Activated CD4-positive, CD25-positive, alpha-beta regulatory T cell treated with anti-CD3 and anti-CD28 coated beads, Interleukin-2, amount 50 U/mL, for 72 hours (primary cell): ENCODE measurements around the gene RTP3.

Experiments
- DNase-seq: peaks from one replicate; pipeline ENCODE4 v3.0.0; 2021

Gene RTP3

GRCh38 chr3:46497556-46498265 lies at the start of gene RTP3:
TSS of gene RTP3 (plus strand) at chr3:46497976. CDS start at chr3:46498063, 87 bp downstream.
- no peak for DNase-seq

- no peak for DNase-seq
These were observed 49.1 kb upstream of the RTP3 start for GRCh38 chr3:46448721-46449120.

- DNase-seq: no peak
These were observed 47.8 kb upstream of the RTP3 start for GRCh38 chr3:46449755-46450552.

- no peak for DNase-seq
These were observed 44.1 kb upstream of the RTP3 start for GRCh38 chr3:46453526-46454208.

DNA sequence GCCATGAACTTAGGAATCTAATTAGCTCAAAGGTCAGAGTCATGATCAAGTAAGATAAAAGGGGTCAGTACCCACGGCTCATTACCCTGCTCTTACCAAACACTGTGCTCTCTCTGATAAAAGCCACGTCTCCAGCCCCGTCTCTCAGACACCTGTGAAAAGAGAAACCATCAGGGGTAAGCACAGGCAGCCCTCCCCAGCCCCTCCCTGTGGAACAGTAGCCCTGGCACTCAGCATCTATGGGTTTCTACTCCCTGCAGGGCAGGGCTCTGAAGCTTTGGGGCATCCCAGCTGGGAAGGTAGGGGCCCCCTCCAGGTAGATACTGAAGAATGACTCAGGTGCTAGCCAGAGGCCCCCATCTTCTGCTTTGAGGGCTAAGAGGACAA lies 43.6 kb upstream of the RTP3 start:
- DNase-seq: no peak

GRCh38 chr3:46454606-46455005 lies 43.2 kb upstream of the RTP3 start:
- DNase-seq: no peak

DNA sequence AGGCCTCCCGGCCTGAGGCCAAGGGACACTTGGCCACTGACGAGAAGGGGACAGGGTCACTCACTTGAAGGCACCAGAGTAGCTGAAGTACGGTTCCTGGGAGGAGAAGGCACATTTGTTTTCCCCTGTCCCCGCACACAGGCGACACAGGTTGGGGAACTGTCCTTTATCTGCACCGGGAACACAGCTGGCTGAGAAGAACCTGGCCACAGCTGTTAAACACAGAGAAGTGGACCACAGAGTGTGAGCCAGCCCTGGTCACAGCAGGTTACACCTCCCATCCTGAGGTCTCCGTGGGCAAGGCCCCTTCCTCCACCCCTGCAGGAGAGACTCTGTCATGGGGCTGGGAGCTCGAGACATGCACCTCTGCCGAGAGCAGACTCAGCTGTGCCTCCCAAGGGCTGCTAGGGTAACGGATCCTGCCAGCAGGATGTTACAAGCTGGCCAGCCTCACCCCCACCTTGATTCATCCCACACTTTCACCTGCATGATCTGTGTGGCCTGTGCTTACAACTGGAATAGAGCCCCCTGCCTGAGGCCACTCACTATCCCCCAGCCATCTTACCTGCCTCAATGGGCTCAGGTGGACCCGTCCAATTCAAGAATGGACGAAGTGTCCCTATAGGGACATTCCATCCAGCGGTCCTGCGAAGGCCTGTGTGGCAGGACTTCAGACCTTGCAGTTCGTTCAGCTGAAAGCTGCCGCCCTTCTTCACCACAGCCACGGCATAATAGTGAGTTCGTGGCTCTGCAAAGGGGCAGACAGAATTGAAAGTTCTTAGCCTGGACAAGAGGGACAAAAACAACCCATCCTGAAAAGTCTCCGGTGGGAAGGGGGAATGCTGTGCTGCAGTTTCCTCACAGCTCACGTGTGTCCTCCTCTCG lies 42.3 kb upstream of the RTP3 start:
- no peak for DNase-seq

GRCh38 chr3:46456118-46456517 lies 41.7 kb upstream of the RTP3 start:
- no peak for DNase-seq

- DNase-seq: no peak
These were observed 37.7 kb upstream of the RTP3 start for GRCh38 chr3:46460051-46460450.

DNA sequence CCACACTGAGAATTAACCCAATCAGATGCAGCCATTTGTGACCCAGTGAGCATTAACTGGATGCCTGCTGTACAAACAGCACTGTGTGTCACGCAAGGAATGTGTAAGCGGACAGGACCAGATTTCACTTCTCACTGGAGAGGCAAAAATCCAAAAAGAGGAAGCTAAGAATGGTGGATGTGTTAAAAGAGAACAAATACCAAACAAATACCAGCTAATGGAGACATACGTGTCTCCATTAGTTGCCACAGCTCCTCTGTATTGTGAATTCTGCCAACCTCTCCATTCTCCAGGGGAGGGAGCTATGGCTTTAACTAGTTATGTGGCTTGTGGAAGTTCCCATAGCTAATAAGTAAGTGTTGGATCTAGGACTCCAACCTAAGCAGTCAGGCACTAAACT lies 35.7 kb upstream of the RTP3 start:
- no peak for DNase-seq

GRCh38 chr3:46462511-46462910 lies 35.3 kb upstream of the RTP3 start:
- DNase-seq: no peak

GRCh38 chr3:46463120-46463867 lies 34.5 kb upstream of the RTP3 start:
- no peak for DNase-seq

DNA sequence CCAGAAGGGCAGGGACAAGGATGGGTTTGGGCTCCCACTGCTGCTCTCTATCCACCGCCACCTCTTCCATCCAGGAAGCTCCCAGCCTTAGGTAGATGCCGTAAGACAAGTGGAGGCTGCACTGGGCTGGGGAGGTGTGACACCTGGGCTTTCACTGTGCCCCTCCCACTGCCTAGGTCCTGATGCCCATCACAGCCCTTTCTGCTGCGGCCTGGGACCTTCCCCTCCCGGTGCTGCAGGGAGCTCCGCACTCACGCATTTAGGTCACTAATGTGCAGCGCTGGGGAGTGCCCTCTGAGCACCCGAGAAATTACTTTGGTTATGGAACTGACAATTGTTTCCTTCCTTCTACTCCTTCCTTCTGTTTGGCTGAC lies 33.9 kb upstream of the RTP3 start:
- DNase-seq: no peak

DNA sequence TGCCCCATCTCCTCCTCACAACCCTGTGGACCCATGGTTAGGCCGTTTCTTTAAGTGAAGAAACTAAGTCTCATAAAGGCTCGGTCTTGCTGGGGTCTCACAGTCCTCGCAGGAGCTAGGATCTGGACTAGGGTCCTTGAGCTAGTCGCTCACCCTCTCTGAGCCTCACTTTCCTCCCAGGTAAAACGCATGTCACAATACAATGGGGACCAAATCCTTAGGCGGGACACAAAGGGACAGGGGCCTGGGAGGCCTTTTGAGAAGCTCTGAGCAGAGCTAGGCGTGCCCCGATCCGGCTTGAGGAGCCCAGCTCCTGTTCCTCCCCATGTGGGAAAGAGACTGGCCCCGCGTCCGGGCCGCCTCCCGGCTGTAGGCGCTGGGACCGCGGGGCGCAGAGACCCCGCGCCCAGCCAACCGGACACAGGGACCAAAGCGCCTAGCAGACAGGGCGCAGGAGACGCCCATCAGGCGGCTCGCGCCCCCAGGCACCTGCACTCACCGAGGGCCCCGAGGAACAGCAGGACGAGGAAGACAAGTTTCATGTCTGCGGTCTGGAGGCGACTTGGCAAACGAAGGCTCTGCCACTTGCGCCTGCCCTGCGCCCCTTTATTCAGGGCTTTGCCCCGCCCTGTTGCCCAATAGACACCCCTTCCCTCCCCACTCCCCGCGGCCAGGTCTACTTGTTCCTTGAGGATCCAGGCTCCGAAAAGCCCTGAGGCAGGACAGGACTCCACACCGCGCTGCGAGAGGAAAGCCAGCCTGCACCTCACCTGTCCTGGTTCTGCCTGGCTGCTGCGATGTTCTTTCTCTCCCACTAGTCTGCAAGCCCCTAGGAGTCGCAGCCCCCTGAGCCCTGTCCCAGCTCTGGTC lies 33.2 kb upstream of the RTP3 start, which contains the start of gene LTF:
TSS of gene LTF (minus strand) at position 580 of the 870 bp plus-strand sequence. CDS start at position 542, 38 bp downstream.
- no peak for DNase-seq

DNA sequence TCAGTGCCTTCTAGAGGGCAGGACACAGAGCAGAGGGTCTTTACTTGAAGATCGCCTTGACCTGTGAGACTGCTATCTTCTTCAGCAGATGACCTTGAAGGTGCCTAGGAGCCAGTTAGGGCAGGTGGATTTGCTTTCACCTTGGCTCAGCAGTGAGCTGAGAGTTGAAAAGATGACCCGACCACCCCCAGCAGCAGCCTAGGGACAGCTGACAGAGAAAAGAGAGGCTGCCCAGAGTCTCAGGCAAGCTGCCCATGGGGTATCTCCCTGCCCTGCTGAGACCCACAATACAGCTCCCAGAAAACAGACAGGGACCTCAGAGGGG lies 32.6 kb upstream of the RTP3 start:
- no peak for DNase-seq

DNA sequence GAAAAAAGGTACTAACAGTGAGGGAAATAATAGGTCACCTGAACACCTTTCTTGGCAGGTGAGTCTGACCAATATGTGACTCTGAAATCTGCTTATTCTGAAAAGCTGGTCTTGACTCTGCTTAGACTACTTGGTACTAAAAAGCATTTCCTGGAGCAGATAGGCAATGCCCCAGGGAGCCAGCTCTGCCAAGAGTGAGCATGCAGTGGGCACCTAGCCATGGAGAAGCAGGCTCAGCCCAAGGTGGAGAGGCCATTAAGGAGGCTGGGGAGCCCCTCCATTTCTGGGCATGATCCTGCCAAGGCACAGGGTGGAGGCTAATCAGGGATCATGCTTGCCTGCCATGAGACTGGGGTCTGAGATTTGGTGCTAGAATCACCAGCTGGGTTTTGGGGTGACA lies 31.5 kb upstream of the RTP3 start:
- DNase-seq: no peak

DNA sequence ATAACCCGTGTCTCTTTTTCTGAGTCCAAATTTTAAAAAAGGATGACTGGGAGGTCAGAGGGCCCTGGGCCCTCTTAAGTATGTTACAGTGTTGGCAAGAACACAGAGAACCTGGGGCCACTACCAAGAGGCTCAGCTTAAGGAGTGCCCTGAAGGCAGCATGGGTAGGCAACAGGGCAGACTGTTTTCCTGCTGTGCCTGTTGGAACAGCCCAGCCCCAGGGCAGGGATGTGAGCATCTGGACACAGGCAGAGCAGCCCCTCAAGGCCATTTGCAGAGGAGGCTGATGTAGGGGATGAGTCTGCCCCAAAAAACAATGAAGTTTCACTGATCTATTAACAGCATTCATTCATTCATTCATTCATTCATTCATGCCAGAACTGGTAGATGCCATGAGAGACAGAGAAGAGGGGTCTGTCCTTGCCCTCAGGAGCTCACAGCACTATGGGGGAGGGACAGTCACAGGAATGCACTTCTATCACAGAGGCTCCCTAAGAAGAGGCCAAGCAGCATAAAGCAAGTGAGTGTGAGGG lies 30.8 kb upstream of the RTP3 start:
- no peak for DNase-seq

DNA sequence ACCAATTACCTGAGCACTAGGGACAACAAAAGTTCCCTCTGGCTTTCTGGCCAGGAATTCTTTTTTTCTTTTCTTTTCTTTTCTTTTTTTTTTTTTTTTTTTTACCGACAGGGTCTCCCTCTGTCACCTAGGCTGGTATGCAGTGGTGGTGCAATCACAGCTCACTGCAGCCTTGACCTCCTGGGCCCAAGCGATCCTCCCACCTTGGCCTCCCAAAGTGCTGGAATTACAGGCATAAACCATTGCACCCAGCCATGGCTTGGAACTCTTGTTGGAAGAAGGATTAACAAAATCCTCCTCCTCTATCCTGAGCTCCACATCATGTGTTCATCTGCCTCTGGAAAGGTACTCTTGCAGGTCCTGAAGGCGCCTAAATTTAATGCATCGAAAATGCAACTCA lies 30.2 kb upstream of the RTP3 start:
- no peak for DNase-seq

DNA sequence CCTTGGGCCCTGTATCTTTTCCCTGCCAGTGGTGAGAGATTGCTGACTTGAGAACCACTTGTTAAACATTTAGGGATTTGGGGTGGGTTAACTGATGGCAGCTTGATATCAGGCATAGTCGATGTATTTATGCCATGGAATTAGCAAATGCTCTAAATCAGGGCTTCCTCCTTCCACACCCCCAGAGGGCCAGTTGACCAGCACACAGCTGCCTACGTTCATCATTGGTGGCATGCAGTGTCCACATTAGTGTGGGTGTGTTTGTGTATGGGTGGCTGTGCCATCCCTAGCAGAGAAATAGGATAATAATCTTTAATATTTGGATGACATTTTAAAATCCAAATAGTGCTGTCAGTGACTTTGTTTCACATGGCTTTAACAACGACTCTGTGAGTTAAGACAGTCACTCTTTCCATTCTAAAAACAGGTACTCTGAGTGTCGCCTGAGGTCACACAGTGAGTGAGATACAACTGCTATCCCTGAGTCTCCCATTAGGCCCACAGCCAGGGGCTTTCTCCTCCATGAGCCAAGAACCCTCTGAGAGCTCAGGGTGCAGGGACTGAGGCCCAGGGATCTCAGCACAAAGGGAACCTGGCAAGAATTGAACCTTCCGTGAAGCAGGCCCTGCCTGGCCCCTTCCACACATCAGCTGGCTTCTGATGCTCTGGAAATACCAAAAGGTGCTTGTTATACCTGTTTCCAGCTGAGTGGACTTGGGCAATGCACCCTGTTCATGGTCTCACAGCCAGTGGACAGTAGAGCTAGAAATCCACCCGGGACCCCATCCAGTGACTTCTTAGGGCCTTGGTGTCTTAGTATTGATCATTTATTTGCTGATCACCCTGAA lies 28.8 kb upstream of the RTP3 start:
- DNase-seq: no peak
